Measurements from ENCODE around the gene DPM2.

Gene DPM2

DNA sequence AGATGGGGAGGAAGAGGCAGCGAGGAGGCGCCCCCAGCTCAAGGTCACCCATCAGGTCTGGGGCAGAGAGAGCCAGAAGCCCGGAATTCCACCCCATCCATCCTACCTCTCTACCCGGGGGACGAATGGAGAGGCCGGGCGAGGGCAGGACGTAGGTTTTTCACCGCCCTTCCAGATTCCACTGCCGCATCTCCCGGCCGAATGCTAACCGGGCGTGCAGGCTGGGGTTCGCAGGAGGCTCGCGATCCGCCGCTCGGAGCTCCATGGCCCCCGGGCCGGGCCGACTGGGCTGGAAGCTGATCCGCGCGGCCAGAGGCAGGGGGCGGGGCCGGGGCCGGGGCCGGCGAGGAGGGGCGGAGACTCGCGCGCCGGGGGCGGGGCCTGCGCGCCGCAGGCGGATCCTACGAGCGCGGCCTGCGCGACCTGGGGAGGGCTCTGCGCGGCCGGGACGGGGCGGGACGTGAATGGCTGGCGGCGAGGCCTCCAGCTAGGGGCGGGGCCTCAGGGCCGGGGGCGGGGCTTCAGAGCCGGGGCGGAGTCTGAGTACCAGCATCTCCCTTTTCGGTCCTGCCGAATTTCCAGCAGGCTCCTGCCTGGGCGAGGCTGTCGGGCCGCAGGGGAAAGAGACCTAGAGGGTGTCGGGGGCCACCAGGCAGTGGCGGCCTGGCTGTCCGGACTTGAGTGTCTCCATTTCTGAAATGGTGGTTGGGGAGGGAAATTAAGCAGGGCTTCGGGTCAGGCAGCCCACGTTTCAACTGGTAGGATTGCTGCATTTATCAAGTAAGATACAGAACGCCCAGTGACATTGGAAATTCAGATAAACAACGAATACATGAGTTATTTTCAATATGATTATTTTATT is 20.7 kb downstream of the DPM2 start, which contains the start of gene ST6GALNAC4:
Gene ST6GALNAC4 (minus strand): TSS at position 322 of the 862 bp plus-strand sequence. CDS start 622 bp downstream, outside the sequence.
- DNase-seq = peak; percentile 98

DNA sequence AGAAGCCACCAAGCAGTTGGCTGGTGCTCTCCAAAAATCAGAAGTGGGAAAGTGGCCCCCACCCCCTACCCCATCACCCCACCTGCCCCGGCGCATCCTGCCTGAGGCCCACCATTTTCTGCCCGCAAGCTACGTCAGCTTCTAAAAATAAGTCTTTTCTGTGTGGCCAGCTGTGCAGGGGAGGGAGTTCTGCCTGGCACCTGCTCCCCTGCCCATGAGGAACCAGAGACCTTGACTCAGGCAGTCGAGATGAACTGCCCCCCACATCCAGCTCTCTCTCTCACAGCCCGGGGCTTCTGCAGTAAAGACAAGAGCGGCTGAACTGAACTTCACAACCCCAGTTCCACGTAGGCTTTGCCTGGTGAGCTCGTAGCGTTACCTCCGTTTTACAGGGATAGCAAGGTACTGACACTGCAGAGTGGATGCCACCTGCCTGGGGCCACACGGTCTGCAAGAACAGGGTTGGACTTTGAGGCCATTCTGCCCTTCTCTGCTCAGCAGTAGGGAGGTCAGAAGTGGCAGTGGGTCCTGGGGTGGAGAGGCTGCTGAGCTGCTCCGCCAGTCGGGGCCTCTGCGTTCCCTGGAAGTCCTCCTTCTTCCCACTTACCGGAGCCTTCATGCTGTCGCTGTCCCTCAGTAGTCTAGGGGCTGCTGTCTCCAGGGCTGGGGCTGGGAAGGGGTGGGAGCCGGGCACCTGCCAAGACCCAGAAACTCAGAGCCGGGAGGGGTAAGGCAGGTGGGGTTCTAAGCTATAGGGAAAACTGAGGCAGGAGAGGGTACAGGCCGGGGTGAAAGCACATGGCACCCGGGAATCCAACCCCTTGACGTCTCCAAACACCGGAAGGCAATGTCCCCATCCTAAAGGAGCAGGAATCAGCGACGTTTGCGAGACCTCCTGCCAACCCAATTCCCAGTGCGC is 21.6 kb downstream of the DPM2 start:
- DNase-seq = peak; percentile 53

DNA sequence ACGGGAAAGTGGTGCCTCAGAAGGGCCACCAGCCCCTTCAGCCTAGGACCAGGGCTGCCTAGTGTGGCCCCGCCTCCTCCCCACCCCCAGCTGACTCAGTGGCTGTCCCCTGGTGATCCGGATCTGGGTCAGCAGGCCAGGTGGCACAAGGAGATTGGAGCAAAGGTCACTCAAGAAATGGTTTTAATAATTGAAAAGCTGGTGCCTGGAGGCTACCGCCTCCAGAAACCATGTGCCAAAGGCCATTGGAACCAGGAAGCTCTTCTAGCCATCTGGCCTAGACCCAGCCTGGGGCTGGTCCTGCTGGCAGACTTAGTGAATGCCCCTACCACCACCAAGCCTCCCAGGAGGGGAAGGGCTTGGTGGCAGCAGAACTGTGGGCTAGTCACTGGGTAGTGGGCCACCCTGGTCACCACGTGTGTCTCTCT is 22.3 kb downstream of the DPM2 start:
- no peak for DNase-seq

DNA sequence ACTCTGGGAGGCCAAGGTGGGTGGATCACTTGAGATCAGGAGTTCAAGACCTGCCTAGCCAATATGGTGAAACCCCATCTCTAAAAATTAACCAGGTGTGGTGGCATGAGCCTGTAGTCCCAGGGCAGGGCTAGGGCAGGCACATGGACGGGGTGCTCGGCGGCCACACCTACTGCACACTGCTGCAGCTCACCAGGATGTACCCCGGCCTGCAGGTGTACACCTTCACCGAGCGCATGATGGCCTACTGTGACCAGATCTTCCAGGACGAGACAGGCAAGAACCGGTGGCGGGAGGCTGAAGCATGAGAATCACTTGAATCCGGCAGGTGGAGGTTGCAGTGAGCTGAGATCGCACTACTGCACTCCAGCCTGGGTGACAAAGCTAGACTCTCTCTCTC is 24.0 kb downstream of the DPM2 start:
- no peak for DNase-seq

DNA sequence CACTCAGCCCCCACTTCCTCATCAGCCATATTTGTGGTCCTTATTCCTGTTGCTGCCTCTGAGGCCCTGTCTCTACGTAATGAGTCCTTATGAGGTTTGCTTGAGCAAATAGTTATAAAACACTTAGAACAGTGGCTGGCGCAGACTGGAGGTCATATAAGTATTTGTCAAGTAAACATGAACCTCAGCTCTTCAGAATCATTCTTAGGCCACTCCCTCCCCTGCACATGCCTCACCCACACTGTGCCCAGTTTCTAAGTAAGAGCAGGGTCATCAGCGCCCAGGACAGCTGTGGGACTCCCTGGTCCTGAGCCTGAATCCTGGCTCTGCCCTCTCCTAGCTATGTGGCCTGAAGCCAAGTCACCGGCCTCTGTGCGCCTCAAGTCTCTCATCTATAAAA is 24.8 kb downstream of the DPM2 start:
- no peak for DNase-seq

DNA sequence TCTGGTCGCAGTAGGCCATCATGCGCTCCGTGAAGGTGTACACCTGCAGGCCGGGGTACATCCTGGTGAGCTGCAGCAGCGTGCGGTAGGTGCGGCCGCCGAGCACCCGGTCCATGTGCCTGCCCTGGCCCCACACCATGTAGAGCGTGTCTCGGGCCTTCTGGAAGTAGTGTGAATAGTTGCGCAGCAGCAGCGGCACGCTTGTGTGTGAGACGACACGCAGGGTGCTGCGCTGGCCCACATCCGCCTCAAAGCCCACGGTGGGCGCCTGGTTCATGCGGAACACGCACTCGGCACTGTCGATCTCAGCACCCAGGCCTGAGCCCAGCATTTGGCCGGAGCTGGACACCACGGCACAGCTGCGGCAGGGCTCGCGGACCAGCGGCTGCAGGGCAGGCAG is 25.4 kb downstream of the DPM2 start:
- DNase-seq = no peak

DNA sequence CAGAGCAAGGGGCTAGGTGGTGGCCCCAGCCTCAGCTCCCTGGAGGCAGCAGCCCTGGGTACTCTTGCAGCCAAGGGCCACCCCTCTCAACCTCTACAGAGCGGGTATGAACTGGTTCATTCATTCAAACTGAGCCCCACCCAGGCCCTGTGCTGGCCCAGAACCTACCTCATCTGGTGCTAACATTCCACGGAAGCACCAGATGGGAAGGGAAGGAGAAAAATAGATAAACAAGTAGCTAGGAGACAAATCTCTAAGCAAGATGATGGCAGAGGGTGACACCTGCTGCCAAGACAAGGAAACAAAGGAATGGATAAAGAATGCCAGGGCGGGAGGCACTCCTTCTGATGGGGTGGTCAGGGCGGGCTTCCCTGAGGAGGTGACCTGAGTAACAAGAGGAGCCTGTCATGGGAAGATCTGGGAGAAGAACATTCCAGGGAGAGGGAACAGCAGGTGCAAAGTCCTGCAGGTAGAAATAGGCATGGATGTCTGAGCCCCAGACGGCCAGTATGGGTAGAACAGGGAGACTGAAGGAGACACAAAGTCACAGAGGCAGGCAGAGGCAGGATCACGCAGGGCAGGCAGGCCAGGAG is 26.9 kb downstream of the DPM2 start:
- no peak for DNase-seq

DNA sequence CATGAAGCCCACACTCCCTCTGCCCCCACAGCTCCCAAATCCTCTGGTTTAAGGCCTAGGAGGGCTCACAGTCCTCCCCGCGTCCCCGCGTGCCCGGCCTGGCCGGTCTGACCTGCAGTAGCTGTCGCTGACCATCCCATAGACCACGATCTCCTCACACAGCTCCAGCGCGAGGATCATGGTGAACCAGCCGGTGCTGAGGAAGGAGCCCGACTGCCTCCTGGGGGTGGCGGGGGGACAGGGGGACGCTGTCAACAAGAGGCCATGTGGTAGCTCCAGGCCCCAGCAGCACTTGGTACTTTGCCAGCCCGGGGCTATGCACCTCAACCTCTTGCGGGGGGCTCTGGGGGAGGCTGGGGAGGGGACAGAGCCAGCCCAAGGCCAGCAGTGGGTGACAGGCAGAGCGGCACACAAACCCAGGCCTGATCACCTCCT is 27.8 kb downstream of the DPM2 start:
- no peak for DNase-seq

DNA sequence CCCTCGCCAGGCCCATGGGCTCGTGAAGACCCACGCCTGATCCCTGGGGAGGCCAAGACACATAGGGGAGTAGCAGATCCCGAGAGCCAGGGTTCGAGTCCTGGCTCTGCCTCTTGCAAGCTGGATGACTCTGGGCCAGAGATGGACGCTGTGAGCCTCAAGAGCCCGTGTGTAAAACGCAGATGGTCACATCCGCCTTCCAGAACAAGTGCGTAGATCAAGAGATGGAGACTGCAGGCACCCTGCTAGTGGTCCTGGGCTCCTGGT is 29.1 kb downstream of the DPM2 start:
- no peak for DNase-seq

DNA sequence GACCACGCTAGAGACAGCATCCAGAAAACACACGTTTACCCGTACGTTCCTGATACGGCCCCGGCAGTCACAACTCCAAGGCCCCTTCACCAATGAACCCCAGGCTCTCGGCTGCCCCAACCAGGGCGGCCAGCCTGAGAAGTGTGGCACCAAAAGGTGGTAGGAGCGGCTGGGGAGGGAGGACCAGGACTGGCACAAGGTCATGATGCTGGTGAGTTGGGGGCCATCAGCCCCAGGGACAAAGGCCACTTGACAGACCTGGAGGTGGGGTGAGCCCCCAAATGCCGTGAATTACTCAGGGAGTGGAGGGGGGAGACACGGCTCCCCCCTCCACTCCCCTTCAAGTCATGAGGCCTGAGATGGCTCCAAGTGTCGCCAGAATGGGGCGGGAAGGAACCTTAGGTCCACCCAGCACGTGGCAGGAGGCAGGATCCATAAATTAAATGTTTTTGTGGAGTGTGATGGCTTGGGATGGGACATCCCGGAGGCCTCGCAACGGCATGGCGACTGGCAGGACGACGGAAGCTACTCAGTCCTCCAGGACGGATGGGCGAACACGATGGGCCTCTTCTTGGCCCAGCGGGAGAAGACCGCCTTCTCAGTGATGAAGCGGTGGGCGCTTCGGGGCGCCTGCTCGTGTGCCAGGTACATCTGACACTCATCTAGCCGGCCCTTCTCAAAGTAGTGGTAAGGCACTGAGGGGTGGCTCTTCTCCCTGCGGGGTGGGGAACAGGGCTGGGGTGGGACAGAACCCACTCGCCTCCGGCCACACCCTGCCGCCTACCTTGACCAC is 29.6 kb downstream of the DPM2 start:
- no peak for DNase-seq

DNA sequence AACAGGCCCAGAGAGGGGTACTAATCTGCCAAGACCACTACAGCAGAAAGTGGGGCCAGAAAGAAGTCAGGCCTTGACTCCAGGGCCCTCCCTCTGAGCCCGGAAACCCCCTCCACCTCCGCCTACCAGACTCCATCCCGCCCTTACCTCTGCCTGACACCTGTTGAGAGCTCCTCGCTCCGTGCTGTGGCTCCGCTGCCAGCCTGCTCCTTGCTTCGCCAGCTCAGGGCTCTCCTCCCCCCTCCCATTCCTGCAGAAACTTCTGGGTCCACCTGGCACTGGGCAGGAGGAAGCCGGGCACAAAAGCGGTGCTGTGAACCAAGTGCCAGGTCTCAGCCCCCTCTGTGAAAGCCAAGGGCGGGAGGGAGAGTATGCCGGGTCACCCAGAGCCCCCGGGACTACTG is 31.9 kb downstream of the DPM2 start:
- DNase-seq = peak; percentile 69

DNA sequence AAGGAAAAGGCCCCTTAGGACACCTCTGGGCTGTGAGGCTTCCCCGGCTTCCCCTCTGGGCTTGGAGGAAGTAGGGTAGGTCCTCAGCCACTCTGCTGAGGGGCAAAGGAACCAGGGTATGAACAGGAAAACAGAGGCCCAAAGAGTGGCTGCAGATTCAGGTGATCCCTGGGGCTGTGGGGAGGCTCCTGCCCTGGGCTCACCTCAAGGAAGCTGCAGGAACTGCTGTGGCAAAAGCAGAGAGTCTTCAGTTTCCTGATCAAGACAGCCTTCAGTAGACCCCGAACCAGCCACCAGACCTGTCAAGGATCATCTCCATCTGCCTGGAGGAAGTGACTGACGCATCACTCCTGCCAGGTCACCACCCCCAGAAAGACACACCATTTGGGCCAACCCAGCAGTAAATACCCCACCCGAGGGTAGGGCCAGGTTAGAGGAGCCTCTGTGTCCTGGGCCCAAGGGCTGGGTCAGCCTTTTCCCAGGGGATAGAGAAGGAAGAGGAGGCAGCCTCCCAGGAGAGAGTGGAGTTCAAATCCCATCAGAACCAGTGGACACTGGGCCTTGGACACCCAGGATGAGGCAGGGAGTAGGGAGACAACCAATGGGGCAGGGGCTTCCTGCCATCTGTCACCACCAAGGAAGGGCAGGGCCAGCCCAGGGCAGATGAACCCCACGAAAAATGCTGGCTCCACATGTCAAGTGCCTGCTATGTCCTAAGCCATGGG is 32.5 kb downstream of the DPM2 start:
- DNase-seq = peak; percentile 71

DNA sequence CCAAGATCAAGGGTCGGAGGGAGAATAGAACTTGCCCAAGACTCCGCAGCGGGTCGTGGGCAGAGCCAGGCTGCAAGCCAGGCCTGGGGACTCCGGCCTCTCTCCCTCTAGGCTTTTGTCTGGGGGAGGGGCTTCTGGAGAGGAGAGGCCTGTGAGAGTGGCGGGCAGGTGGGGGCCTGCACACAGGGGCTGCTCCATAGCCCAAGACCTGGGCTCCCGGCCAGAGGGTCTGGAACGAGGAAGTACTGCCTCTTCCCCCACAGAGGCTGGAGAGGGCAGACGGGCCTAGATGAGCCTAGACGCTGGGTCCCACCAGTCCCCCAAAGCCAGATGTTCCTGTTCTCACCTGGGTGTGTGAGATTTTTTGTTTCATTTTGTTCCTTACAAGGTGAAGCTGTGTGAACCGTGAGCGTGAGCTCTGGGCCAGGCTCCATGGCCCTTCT is 33.1 kb downstream of the DPM2 start:
- no peak for DNase-seq

DNA sequence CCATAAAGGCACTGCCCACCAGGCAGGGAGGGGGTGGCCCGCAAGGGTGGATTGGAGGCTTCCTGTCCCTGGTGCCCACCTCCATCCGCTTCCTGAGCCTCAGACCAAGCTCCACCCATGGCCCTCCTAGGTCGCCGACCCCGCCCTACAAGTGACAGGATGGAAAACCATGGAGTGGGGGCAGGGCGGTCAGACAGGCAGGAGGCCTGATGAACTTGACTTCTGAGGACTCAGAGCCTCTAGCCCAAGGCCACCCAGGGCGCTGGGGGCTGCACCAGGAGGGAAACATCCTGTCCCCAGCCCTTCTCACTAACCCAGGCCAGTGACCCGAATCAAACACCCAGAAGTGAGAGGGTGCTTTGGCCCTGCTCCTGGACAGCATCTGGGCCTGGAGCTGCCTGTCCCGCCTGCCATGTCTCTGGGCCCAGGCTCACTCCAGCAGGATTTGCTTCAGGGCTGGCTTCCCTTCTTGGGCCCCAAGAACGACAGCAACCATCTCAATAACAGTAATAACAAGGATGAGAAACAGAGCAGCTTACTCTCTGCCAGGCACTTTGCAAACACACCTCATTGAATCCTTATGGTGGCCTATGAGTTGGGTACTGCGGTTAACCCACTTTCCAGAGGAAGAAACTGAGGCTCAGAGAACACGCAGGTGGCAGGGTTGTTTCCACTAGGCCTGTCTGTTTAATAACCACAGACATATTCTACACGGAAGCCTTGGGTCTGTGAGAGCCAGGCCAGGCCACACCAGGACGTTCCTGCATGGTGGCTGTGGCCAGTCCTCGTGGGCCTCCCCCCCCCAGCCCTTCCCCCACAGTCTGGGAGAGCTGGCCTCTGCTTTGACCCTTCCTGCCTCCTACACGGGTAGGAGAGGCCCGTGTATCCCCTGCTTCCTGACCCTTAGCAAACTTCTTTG is 33.8 kb downstream of the DPM2 start:
- peak; percentile 94 for DNase-seq

DNA sequence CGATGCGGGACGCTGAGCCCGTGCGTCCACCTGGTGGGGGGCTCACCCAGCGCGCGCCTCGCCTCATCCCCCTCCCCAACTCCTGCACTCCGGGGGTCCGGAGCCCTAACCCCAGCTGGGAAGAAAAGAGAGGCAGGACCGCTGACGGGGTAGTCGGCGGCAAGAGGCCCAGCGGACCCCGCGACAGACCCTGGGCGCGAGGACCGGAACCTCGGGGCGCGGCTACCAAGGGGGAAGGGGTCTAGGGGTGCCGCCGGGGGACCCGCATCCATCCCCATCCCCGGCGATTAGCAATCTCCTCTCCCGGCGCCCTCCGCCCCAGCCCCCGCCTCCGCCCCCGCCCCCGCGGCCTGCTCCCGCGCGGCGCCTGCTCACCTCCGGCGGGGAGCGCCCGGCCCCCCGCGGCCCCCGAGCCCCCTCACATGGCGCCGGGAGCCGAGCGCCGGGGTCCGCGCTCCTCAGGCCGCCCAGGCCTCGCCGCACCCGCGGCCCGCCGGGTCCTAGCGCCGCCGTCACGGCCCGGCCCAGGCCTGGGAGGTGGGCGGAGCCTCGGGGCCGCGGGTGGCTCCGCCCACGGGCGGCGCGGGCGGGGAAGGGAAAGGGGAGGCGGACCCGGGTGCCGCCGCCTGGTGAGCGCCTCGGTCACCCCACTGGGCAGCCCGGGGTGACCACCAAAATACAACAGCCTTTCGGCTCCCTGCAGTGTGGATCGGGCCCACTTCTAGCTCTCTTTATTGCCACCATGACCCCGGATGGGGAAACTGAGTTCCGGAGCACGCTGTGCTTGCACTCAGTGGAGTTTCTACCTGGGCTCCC is 38.3 kb downstream of the DPM2 start, which contains the start of gene ST6GALNAC6:
Gene ST6GALNAC6 (minus strand): TSS at position 476 of the 816 bp plus-strand sequence. CDS start 1,622 bp downstream, outside the sequence.
- peak; percentile 83 for DNase-seq

DNA sequence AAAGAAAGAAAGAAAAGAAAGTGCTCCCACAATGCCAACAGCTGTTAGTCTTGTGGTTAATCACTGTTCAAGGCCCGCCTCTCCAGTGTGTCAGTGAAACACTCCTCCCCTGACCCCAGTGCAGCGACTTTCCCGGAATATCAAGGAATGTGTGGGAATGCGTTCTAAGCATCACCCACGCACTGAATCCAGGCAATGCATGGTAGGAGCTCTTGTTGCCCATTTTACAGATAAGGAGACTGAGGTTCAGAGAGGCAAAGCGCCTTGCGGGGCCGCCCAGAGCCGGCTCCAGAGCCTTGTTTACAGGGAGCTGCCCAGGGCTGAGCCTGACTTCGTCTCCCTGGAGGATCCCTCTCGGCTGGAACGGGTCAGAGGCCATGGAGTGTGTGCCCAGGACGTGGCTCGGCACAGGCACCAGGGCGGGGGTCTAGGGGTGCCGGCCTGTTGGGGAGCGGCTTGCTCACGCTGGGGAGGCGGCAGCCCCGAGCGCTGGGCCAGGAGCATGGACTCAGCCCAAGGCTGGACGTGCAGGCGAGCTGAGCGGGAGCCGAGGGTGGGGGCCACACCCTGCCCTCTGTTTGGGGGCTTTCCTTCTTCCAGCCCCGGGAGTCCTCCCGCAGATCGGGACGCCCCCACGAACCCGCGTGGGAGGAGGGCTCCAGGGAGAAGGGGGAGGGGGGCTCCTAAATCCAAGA is 39.1 kb downstream of the DPM2 start:
- peak; percentile 46 for DNase-seq

DNA sequence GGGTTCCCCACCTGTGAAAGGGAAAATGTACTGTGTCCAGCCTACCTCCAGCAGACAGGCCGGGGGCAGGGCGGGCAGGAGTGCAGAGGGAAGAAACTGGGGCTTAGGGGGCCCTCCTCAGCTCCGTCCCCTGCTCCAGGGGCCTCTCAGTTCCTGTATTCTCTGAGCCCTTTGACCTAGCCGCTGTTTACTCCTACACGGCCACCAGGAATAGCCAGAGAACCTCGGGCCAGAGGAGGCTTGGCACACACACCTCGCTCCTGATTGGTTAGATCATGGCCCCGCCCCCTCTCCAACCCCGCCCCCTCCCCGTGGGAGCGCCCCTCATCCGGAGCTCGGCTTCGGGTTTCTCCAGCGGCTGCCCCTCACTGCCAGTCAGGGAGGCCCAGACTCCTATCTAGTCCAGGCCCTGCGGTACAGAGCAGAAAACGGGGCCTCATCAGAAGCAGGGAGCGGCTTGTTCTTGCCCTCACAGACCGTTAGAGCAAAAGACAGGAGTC is 40.4 kb downstream of the DPM2 start:
- peak; percentile 67 for DNase-seq

DNA sequence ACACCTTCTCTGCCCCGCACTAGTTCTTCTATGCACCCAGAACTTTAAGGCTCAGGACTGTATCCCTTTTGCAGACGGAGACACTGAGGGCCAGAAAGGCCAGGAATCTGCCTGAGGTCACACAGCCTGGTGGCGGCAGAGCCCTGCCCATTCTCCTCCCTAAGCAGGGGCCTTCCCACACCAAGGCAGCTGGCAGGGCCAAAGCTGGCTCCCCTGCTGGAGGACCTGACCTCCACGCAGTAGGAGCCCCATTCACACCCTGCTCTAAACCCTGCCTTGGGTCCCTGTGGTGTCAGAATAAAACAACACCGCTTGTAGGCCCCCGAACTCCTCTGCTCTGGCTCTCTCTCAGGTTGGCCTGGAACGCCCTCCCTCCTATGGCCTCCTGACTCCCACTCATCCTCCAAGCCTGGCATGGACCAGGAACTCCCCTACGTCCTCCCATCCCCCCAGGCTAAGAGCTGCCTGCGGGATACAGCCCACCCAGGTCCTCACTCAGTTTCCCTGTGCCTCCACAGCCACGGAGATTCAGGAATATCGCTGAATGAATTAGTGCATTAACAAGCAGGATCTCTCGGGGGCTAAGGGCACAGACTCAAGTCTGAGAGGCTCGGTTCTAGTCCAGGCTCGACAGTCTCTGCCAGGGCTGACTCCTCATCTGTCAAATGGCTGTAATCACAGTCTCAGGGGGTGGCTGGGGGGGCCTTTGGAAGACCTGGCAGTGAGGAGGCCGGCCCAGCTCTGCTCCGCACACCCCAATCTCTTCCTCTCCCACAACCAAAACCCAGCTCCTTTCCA is 41.1 kb downstream of the DPM2 start:
- DNase-seq = no peak
